ENCODE measurements around the gene ZBTB21. TPM values are rescaled to one million over a fixed set of nuclear protein-coding genes. Genes with fewer than 3 reads are reported as not detected.

ZBTB21 gene
- total RNA-seq, 4 donors from 2014 or later = 5.2 to 19.5 (median 9.7) TPM

DNA sequence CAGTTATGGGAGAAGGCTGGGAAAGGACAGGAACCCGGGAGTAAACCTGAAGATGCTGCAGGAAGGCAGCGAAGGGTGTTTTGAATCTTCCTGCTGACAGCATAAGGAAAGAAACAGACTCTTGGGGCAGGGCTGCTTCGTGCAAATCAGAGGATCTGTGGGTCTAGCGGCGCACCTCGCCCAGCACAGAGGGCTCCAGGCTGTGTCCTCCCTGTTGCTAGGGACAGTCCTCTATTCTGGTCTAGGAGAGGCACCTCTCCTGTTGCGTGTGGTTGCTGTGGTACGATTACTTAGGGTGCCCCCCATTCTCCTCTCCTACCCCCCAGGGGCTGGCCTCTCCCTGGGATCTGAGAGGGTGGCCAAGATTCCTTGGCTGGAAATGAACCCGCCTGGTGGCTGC, 67.7 kb downstream of the ZBTB21 start:
- in situ Hi-C loops (cut with MboI; ENCODE audit: low pct_ligation_motif_present in 1 of 4, low pct_unique_long_range_greater_than_20kb in 1 of 4, low sequenced_read_pairs in 3 of 4) = loop anchor here in 1 of 4 donors (25.0 kb wide), 1 partner anchor 170 kb away; no protein-coding TSS in a partner anchor
- H3K27ac ChIP-seq = no peak overlapping the region
- no peaks in the 10 kb centered on the region for H3K36me3 ChIP-seq
- 88 to 100% methylated on average over 1 to 9 of the region's 9 CpGs for WGBS, 2 donors (ENCODE audit: low coverage in 1 of 2)
- DNase-seq = no peak
- TF ChIP-seq EP300 (IDR thresholded peaks at IDR 0.05; ENCODE audit: low read depth) = no peak
- TF ChIP-seq POLR2A (IDR thresholded peaks at IDR 0.05) = no peak
- no peak for TF ChIP-seq POLR2AphosphoS5 (IDR thresholded peaks at IDR 0.05)
- TF ChIP-seq, protein P1, sequence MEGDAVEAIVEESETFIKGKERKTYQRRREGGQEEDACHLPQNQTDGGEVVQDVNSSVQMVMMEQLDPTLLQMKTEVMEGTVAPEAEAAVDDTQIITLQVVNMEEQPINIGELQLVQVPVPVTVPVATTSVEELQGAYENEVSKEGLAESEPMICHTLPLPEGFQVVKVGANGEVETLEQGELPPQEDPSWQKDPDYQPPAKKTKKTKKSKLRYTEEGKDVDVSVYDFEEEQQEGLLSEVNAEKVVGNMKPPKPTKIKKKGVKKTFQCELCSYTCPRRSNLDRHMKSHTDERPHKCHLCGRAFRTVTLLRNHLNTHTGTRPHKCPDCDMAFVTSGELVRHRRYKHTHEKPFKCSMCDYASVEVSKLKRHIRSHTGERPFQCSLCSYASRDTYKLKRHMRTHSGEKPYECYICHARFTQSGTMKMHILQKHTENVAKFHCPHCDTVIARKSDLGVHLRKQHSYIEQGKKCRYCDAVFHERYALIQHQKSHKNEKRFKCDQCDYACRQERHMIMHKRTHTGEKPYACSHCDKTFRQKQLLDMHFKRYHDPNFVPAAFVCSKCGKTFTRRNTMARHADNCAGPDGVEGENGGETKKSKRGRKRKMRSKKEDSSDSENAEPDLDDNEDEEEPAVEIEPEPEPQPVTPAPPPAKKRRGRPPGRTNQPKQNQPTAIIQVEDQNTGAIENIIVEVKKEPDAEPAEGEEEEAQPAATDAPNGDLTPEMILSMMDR (IDR thresholded peaks at IDR 0.05) = no peak
- H3K4me1 ChIP-seq = peaks cover 0 to 3% (median 0%) of the 10 kb centered on the region in 4 donors
- no peak overlapping the region for H3K4me3 ChIP-seq
- H3K9me3 ChIP-seq = no peaks in the 10 kb centered on the region
- H3K27me3 ChIP-seq = no peaks in the 10 kb centered on the region
- intact Hi-C loops (cut with DNase I; ENCODE audit: low total_unique reads) = no loop called here

DNA sequence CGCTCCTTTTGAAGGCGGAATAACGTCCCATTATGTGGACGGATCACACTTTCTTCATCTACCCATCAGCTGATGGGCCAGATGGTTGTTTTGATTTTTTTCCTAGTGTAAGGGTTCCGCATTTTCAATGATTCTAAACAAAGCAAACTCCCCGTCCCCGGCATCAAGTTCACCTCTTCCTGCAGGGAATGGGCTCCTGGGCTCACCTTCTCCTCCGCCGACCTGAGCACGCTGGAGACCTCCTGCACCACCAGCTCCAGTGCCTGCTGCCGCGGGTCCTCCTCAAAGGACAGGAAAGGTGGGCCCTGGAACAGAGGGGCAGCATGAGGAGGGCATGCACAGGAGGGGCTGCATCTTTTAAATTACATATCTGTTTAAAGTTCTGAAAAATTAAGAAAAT, 68.2 kb downstream of the ZBTB21 start:
- Histone ChIP-seq H3K9me3 (no peaks in the 10 kb centered on the region), H3K4me1 (no peaks in the 10 kb centered on the region), H3K4me3 (no peak overlapping the region), H3K27ac (no peak overlapping the region), H3K27me3 (no peaks in the 10 kb centered on the region), H3K36me3 (no peaks in the 10 kb centered on the region)
- no peak for DNase-seq
- WGBS, 2 donors (ENCODE audit: low coverage in 1 of 2) = 96% methylated on average over 5 to 12 of the region's 12 CpGs
- TF ChIP-seq POLR2AphosphoS5 (IDR thresholded peaks at IDR 0.05) (no peak), POLR2A (IDR thresholded peaks at IDR 0.05) (no peak), EP300 (IDR thresholded peaks at IDR 0.05; ENCODE audit: low read depth) (no peak)
- TF ChIP-seq, protein P1 (IDR thresholded peaks at IDR 0.05) = no peak
- in situ Hi-C loops (cut with MboI; ENCODE audit: low pct_ligation_motif_present in 1 of 4, low pct_unique_long_range_greater_than_20kb in 1 of 4, low sequenced_read_pairs in 3 of 4) = loop anchor here in 1 of 4 donors (25.0 kb wide), 1 partner anchor 170 kb away; no protein-coding TSS in a partner anchor
- intact Hi-C loops (cut with DNase I; ENCODE audit: low total_unique reads) = no loop called here

DNA sequence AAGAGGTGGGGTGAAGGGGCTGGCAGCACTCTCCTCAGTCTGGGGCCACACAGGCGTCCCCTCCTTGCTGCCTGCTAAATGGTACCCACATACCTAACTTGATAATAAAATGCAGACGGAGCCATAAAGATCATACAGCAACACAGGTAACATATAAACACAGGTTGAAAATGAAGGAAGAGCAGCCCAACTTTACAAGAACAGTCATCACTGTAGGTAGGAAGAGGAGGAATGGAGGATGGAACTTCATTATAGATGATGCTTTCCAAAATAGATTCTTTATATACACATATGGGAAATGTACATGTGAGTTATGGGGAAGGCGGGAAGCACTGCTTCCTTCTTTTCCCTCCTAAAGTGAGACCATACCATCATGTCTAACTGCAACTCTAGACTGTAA, 69.7 kb downstream of the ZBTB21 start:
- Histone ChIP-seq H3K4me3 (no peak overlapping the region), H3K27ac (no peak overlapping the region), H3K9me3 (no peaks in the 10 kb centered on the region), H3K4me1 (no peaks in the 10 kb centered on the region), H3K36me3 (no peaks in the 10 kb centered on the region), H3K27me3 (no peaks in the 10 kb centered on the region)
- TF ChIP-seq POLR2AphosphoS5 (IDR thresholded peaks at IDR 0.05) (no peak), POLR2A (IDR thresholded peaks at IDR 0.05) (no peak), EP300 (IDR thresholded peaks at IDR 0.05; ENCODE audit: low read depth) (no peak)
- TF ChIP-seq, protein P1 (IDR thresholded peaks at IDR 0.05) = no peak
- in situ Hi-C loops (cut with MboI; ENCODE audit: low pct_ligation_motif_present in 1 of 4, low pct_unique_long_range_greater_than_20kb in 1 of 4, low sequenced_read_pairs in 3 of 4) (loop anchor here in 1 of 4 donors (25.0 kb wide), 1 partner anchor 172 kb away; no protein-coding TSS in a partner anchor), intact Hi-C loops (cut with DNase I; ENCODE audit: low total_unique reads) (no loop called here)
- no peak for DNase-seq
- 90 to 97% methylated on average over 2 to 3 of the region's 3 CpGs for WGBS, 2 donors (ENCODE audit: low coverage in 1 of 2)

DNA sequence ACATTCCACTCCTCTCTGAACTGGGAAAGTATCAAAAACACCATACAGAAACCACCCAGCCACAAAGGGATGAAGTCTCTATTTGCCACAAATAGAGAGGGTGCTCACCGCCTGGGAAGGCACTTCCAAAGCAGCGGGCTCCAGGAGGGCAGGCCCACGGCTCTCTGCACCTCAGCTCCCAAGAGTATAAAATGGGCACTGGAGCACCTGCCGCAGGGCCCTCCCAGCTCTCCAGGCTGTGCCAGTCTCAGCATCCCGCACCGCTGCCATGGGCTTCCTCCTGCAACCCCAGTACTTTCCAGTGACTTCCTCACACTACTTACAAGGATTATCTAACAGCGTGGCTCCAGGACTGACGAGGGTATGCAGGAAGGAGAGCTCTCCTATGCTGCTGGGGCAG, 70.8 kb downstream of the ZBTB21 start:
- Histone ChIP-seq H3K36me3 (no peaks in the 10 kb centered on the region), H3K27me3 (no peaks in the 10 kb centered on the region), H3K4me3 (no peak overlapping the region), H3K4me1 (no peaks in the 10 kb centered on the region), H3K27ac (no peak overlapping the region), H3K9me3 (no peaks in the 10 kb centered on the region)
- in situ Hi-C loops (cut with MboI; ENCODE audit: low pct_ligation_motif_present in 1 of 4, low pct_unique_long_range_greater_than_20kb in 1 of 4, low sequenced_read_pairs in 3 of 4) (loop anchor here in 1 of 4 donors (25.0 kb wide), 1 partner anchor 173 kb away; no protein-coding TSS in a partner anchor), intact Hi-C loops (cut with DNase I; ENCODE audit: low total_unique reads) (no loop called here)
- WGBS, 2 donors (ENCODE audit: low coverage in 1 of 2) = 88% methylated on average over 8 of the region's 8 CpGs; no CpG with 5 or more reads in 1 of the 2 donors
- no peak for DNase-seq
- no peak for TF ChIP-seq POLR2AphosphoS5 (IDR thresholded peaks at IDR 0.05)
- TF ChIP-seq EP300 (IDR thresholded peaks at IDR 0.05; ENCODE audit: low read depth) = no peak
- TF ChIP-seq, protein P1 (IDR thresholded peaks at IDR 0.05) = no peak
- TF ChIP-seq POLR2A (IDR thresholded peaks at IDR 0.05) = no peak

Other genes with a start within 250 kb of the ZBTB21 start
- gene RIPK4, start 243.3 kb downstream of the ZBTB21 start, total RNA-seq = 10 to 100 TPM in 2 of 4 donors, 1 to 10 TPM in 2; 4.4 to 20.5 (median 10.6) TPM
- gene PRDM15, start 131.0 kb downstream of the ZBTB21 start, total RNA-seq = 10 to 100 TPM in 2 of 4 donors, 1 to 10 TPM in 2; 6.4 to 88.4 (median 21.1) TPM
- gene C2CD2, start 56.3 kb downstream of the ZBTB21 start, total RNA-seq = 10 to 100 TPM in 1 of 4 donors, 1 to 10 TPM in 3; 3.0 to 15.7 (median 7.4) TPM
- gene UMODL1, start 61.0 kb upstream of the ZBTB21 start, total RNA-seq = 1 to 10 TPM in 1 of 4 donors, under 1 TPM in 2, not detected in 1; 0.16 to 3.2 (median 0.68) TPM
- gene ABCG1, start 208.8 kb upstream of the ZBTB21 start, total RNA-seq = 10 to 100 TPM; 17.1 to 67.7 (median 53.2) TPM

All from transverse colon (tissue), 4 donors.